Fibroblast of lung (primary cell): Measurements from ENCODE around the gene IL13RA1.

Experiments used
- CTCF ChIP-seq, 2 donors: IDR thresholded peaks in 1 of 2; conservative IDR thresholded peaks in 1 of 2; 1 replicate in 1 of 2; 2 replicates in 1 of 2; pipeline ENCODE4 v1.5.1; 2011 to 2012; ENCODE audit warnings: low read length in 2 of 2, control low read depth in 1 of 2, inconsistent platforms in 1 of 2, low read depth in 1 of 2, mild to moderate bottlenecking in 1 of 2
- EZH2 ChIP-seq: IDR thresholded peaks from 2 replicates; pipeline ENCODE4 v1.5.1; 2012; ENCODE audit warnings: low read length, control low read depth, mild to moderate bottlenecking; ENCODE audit errors: missing control alignments

- TF ChIP-seq CTCF (conservative IDR thresholded peaks at IDR 0.05 in 1 of 2, IDR thresholded peaks at IDR 0.05 in 1 of 2; ENCODE audit: low read depth in 1 of 2, low read length in 2 of 2) (no peak), EZH2 (no peak)
Measured at GRCh38 chrX:118723376-118723775, 4.0 kb upstream of the IL13RA1 start.
